H9 (cell line): ENCODE data around the gene MB21D2. TPM values are rescaled to one million over a fixed set of nuclear protein-coding genes. Genes with fewer than 3 reads are reported as not detected.
A peak's percentile ranks its signal among the peaks of the same experiment; 100 is the strongest.

ENCODE experiments used
- DNase-seq: peaks from one replicate; pipeline ENCODE4 v3.0.0-alpha.2; 2017
- H2AFZ ChIP-seq: one replicate; pipeline ENCODE4 v1.6.1; 2013; ENCODE audit warnings: mild to moderate bottlenecking, low read length, control low read depth, moderate library complexity
- H2AK5ac ChIP-seq: 2 replicates; pipeline ENCODE4 v1.6.1; 2013; ENCODE audit warnings: low read length, control low read depth, mixed read lengths; ENCODE audit not compliant: insufficient read length
- H2BK120ac ChIP-seq: one replicate; pipeline ENCODE4 v1.6.1; 2013; ENCODE audit warnings: low read depth, mild to moderate bottlenecking, low read length, control low read depth, inconsistent platforms; ENCODE audit not compliant: poor library complexity, severe bottlenecking
- H2BK12ac ChIP-seq: 2 replicates; pipeline ENCODE4 v1.6.1; 2013; ENCODE audit warnings: low read length, control low read depth, mixed read lengths, low read depth; ENCODE audit not compliant: insufficient read length
- H2BK15ac ChIP-seq: 2 replicates; pipeline ENCODE4 v1.6.1; 2013; ENCODE audit warnings: low read depth, low read length, control low read depth
- H2BK20ac ChIP-seq: one replicate; pipeline ENCODE4 v1.6.1; 2013; ENCODE audit warnings: low read depth, mild to moderate bottlenecking, low read length, control low read depth, inconsistent platforms; ENCODE audit not compliant: poor library complexity, severe bottlenecking
- H2BK5ac ChIP-seq: 2 replicates; pipeline ENCODE4 v1.6.1; 2013; ENCODE audit warnings: low read length, control low read depth, mixed read lengths; ENCODE audit not compliant: insufficient read length
- H3K14ac ChIP-seq: 2 replicates; pipeline ENCODE4 v1.6.1; 2013; ENCODE audit warnings: low read length, control low read depth; ENCODE audit not compliant: insufficient read depth
- H3K18ac ChIP-seq: 2 replicates; pipeline ENCODE4 v1.6.1; 2013; ENCODE audit warnings: low read depth, mild to moderate bottlenecking, mixed read lengths, low read length, control low read depth; ENCODE audit not compliant: insufficient read length
- H3K23ac ChIP-seq: 2 replicates; pipeline ENCODE4 v1.6.1; 2013; ENCODE audit warnings: low read length, control low read depth, mixed read lengths, low read depth; ENCODE audit not compliant: insufficient read length
- H3K23me2 ChIP-seq: 2 replicates; pipeline ENCODE4 v1.6.1; 2013; ENCODE audit warnings: low read depth, mild to moderate bottlenecking, mixed read lengths, low read length, control low read depth; ENCODE audit not compliant: insufficient read length, poor library complexity, severe bottlenecking
- H3K27ac ChIP-seq: 2 replicates; pipeline ENCODE4 v1.5.1; 2013; ENCODE audit warnings: low read length, control low read depth, mixed read lengths, low read depth; ENCODE audit not compliant: insufficient read length
- H3K27me3 ChIP-seq: 2 replicates; pipeline ENCODE4 v1.6.1; 2013; ENCODE audit warnings: low read length, control low read depth, inconsistent platforms; ENCODE audit not compliant: insufficient read depth
- H3K4ac ChIP-seq: 2 replicates; pipeline ENCODE4 v1.6.1; 2013; ENCODE audit warnings: low read depth, mild to moderate bottlenecking, control low read depth, inconsistent platforms, low read length, moderate library complexity
- H3K4me1 ChIP-seq: 2 replicates; pipeline ENCODE4 v1.6.1; 2013; ENCODE audit warnings: low read length, control low read depth, inconsistent platforms; ENCODE audit not compliant: insufficient read depth
- H3K4me2 ChIP-seq: 2 replicates; pipeline ENCODE4 v1.6.1; 2013; ENCODE audit warnings: low read length, control low read depth, mixed read lengths; ENCODE audit not compliant: insufficient read length, insufficient read depth
- H3K56ac ChIP-seq: 2 replicates; pipeline ENCODE4 v1.6.1; 2013; ENCODE audit warnings: low read depth, mild to moderate bottlenecking, mixed read lengths, low read length, control low read depth; ENCODE audit not compliant: insufficient read length
- H3K79me1 ChIP-seq: 2 replicates; pipeline ENCODE4 v1.6.1; 2013; ENCODE audit warnings: low read depth, mild to moderate bottlenecking, moderate library complexity, low read length, control low read depth, inconsistent platforms; ENCODE audit not compliant: insufficient read depth, poor library complexity, severe bottlenecking
- H3K79me2 ChIP-seq: 2 replicates; pipeline ENCODE4 v1.6.1; 2013; ENCODE audit warnings: low read length, control low read depth, inconsistent platforms; ENCODE audit not compliant: insufficient read depth
- H3K9ac ChIP-seq: 2 replicates; pipeline ENCODE4 v1.6.1; 2013; ENCODE audit warnings: low read length, control low read depth, mixed read lengths; ENCODE audit not compliant: insufficient read length; ENCODE audit errors: extremely low read depth
- H3K9me3 ChIP-seq: one replicate; pipeline ENCODE4 v1.6.1; 2013; ENCODE audit warnings: low read depth, low read length, inconsistent platforms; ENCODE audit not compliant: control insufficient read depth
- H3T11ph ChIP-seq: one replicate; pipeline ENCODE4 v1.6.1; 2013; ENCODE audit warnings: mild to moderate bottlenecking, low read length, control low read depth, inconsistent platforms
- H4K20me1 ChIP-seq: one replicate; pipeline ENCODE4 v1.6.1; 2013; ENCODE audit not compliant: control insufficient read depth, insufficient read length, insufficient read depth
- H4K5ac ChIP-seq: 2 replicates; pipeline ENCODE4 v1.6.1; 2013; ENCODE audit warnings: low read depth, mild to moderate bottlenecking, mixed read lengths, low read length, control low read depth; ENCODE audit not compliant: insufficient read length
- H4K8ac ChIP-seq: replicated peaks from 2 replicates; pipeline ENCODE4 v1.6.1; 2013; ENCODE audit warnings: low read length, control low read depth, mixed read lengths, low read depth; ENCODE audit not compliant: insufficient read length
- H4K91ac ChIP-seq: 2 replicates; pipeline ENCODE4 v1.6.1; 2013; ENCODE audit warnings: low read depth, mild to moderate bottlenecking, moderate library complexity, mixed read lengths, low read length, control low read depth; ENCODE audit not compliant: insufficient read length
- H3K27ac Mint-ChIP-seq, 3 experiments: 2 replicates in 2 of 3; 3 replicates in 1 of 3; pipeline ENCODE4 v1.8.0; 2020 to 2021; ENCODE audit warnings: mixed read lengths in 3 of 3, mild to moderate bottlenecking in 1 of 3, moderate library complexity in 1 of 3
- H3K27me3 Mint-ChIP-seq: 2 replicates; pipeline ENCODE4 v1.8.0; 2021; ENCODE audit warnings: low read depth, mild to moderate bottlenecking, moderate library complexity, mixed read lengths
- H3K36me3 Mint-ChIP-seq, 3 experiments: 2 replicates in 2 of 3; 3 replicates in 1 of 3; pipeline ENCODE4 v1.8.0; 2020 to 2021; ENCODE audit warnings: low read depth in 3 of 3, mixed read lengths in 3 of 3; ENCODE audit not compliant: insufficient read depth in 1 of 3
- H3K4me1 Mint-ChIP-seq, 2 experiments: 2 replicates each; pipeline ENCODE4 v1.8.0; 2020; ENCODE audit warnings: mixed read lengths in 2 of 2
- H3K4me3 Mint-ChIP-seq, 2 experiments: 2 replicates in 1 of 2; 3 replicates in 1 of 2; pipeline ENCODE4 v1.8.0; 2020 to 2021; ENCODE audit warnings: mild to moderate bottlenecking in 2 of 2, mixed read lengths in 2 of 2, moderate library complexity in 1 of 2
- H3K9me3 Mint-ChIP-seq, 2 experiments: 2 replicates in 1 of 2; 3 replicates in 1 of 2; pipeline ENCODE4 v1.8.0; 2020; ENCODE audit warnings: mild to moderate bottlenecking in 2 of 2, mixed read lengths in 2 of 2, moderate library complexity in 1 of 2
- WGBS: extraction: QIAGEN DNeasy Blood & Tissue Kit; methylation state at CpG from one replicate; pipeline ENCODE4 v1.1.7; 2013; ENCODE audit warnings: missing lambda C conversion rate, low lambda C conversion rate, mixed read lengths; ENCODE audit not compliant: insufficient read length; ENCODE audit errors: extremely low coverage; 5-methylcytosine and 5-hydroxymethylcytosine counted together
- total RNA-seq: library from RNA; stranded (reverse); gene quantifications from 2 replicates; pipeline ENCODE4 v1.2.1, GENCODE V29; 2021
- TF ChIP-seq, protein P1 (sequence below): fragments of 200-600 bp; sonication (generic); conservative IDR thresholded peaks from 3 replicates; pipeline ENCODE4 v1.8.0; 2021; ENCODE audit warnings: antibody characterized with exemption, mild to moderate bottlenecking

MB21D2 gene
- total RNA-seq, 1 experiment from 2014 or later: 19.1 TPM

DNA sequence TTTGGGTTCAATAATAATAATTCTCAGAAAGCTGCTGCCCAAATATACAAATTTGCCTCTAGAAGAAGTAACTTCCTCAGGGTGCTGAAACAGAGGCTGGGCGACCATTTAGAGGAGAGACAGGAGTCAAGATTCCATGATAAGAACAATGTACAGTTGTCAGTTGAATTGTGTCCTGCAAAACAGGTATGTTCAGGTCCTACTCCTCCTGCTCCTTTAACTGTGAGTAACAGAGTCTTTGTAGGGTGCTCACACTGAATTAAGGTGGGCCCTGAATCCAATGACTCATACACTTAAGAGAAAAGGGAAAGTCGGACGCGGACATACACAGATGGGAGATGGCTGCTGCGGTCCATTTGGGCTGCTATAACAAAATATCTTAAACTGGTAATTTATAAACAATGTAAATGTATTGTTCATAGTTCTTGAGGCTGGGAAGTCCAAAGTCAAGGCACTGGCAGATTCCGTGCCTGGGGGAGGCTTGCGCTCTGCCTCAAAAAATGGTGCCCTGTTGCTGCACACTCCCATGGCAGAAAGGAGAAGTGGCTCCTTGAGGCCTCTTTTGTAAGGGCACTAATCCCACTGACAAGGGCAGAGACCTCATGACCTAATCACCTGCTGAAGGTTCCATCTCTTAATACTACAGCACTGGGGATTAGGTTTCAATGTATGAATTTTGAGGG is 55.1 kb downstream of the MB21D2 start:
- no CpG with 5 or more reads among the region's 7 CpGs for WGBS
- Histone ChIP-seq H3K9me3 (no peaks in the 10 kb centered on the region), H3K27ac (no peak overlapping the region), H3K9ac (no peak overlapping the region), H3K27me3 (no peaks in the 10 kb centered on the region), H3K4ac (no peak overlapping the region), H2AFZ (no peak overlapping the region), H2BK120ac (no peak overlapping the region), H3K14ac (no peak overlapping the region), H4K91ac (no peak overlapping the region), H4K20me1 (no peaks in the 10 kb centered on the region), H2BK12ac (no peak overlapping the region), H2BK15ac (no peak overlapping the region), H3K18ac (no peak overlapping the region), H4K8ac (no peak overlapping the region), H3K79me2 (peaks cover 5% of the 10 kb centered on the region; the same call in 1 of the 2 replicates), H3K4me1 (peaks cover 4% of the 10 kb centered on the region), H3K4me2 (no peak overlapping the region), H3K23me2 (no peaks in the 10 kb centered on the region), H3T11ph (no peak overlapping the region), H4K5ac (no peak overlapping the region), H3K79me1 (no peaks in the 10 kb centered on the region), H3K23ac (no peak overlapping the region), H2BK5ac (no peak overlapping the region), H2BK20ac (no peak overlapping the region), H2AK5ac (no peak overlapping the region), H3K56ac (no peak overlapping the region)
- Mint-ChIP-seq H3K4me3 (no peak overlapping the region), H3K27me3 (no peaks in the 10 kb centered on the region), H3K36me3 (no peaks in the 10 kb centered on the region; a peak in 2 of 7 replicates), H3K27ac (0 out of 7 replicates have a peak overlapping the region, but pooled peaks of 1 of the 3 experiments have one; percentile 11), H3K9me3 (no peaks in the 10 kb centered on the region), H3K4me1 (peaks cover 33 to 36% of the 10 kb centered on the region in 2 experiments)
- TF ChIP-seq, protein P1, sequence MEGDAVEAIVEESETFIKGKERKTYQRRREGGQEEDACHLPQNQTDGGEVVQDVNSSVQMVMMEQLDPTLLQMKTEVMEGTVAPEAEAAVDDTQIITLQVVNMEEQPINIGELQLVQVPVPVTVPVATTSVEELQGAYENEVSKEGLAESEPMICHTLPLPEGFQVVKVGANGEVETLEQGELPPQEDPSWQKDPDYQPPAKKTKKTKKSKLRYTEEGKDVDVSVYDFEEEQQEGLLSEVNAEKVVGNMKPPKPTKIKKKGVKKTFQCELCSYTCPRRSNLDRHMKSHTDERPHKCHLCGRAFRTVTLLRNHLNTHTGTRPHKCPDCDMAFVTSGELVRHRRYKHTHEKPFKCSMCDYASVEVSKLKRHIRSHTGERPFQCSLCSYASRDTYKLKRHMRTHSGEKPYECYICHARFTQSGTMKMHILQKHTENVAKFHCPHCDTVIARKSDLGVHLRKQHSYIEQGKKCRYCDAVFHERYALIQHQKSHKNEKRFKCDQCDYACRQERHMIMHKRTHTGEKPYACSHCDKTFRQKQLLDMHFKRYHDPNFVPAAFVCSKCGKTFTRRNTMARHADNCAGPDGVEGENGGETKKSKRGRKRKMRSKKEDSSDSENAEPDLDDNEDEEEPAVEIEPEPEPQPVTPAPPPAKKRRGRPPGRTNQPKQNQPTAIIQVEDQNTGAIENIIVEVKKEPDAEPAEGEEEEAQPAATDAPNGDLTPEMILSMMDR: no peak
- DNase-seq: no peak
